A673 (cell line): Measurements from ENCODE around the gene UBA1. TPM values are rescaled to one million over a fixed set of nuclear protein-coding genes. Genes with fewer than 3 reads are reported as not detected.
A peak's percentile ranks its signal among the peaks of the same experiment; 100 is the strongest.

Experiments
- BruUV-seq: library from RNA; stranded (reverse); fragments of 400-500 nt; replicated peaks from 2 replicates; lab custom pipeline; 2021; lab: Mats Ljungman, UMichigan
- CTCF ChIA-PET: fragments of 300-600 bp; sonication (Branson Sonifier 250); formaldehyde crosslinking; loops from one replicate; lab custom pipeline; 2022; ENCODE audit warnings: antibody characterized with exemption; lab: Charles Lee
- POLR2A ChIA-PET: fragments of 300-600 bp; sonication (Branson Sonifier 250); formaldehyde crosslinking; loops from one replicate; lab custom pipeline; 2022; ENCODE audit warnings: antibody characterized with exemption; ENCODE audit not compliant: low non-redundant PET; lab: Charles Lee
- DNase-seq: peaks from one replicate; pipeline ENCODE4 v3.0.0-alpha.2; 2015; ENCODE audit warnings: low spot score
- H3K27ac ChIP-seq: fragments of 200-600 bp; sonication (generic); 2 replicates; pipeline ENCODE4 v1.5.1; 2016; ENCODE audit warnings: mixed run types, low read depth, mild to moderate bottlenecking, mixed read lengths, antibody characterized with exemption, low read length; ENCODE audit not compliant: poor library complexity, severe bottlenecking
- H3K27me3 ChIP-seq: fragments of 200-600 bp; sonication (generic); replicated peaks from 2 replicates; pipeline ENCODE4 v1.6.1; 2017; ENCODE audit warnings: mixed run types, low read depth, mild to moderate bottlenecking, mixed read lengths, antibody characterized with exemption, low read length; ENCODE audit not compliant: insufficient read depth, poor library complexity
- H3K36me3 ChIP-seq: fragments of 200-600 bp; sonication (generic); 2 replicates; pipeline ENCODE4 v1.6.1; 2016; ENCODE audit warnings: mixed run types, mild to moderate bottlenecking, mixed read lengths, antibody characterized with exemption, low read length; ENCODE audit not compliant: insufficient read depth, poor library complexity, severe bottlenecking
- H3K4me1 ChIP-seq: fragments of 200-600 bp; sonication (generic); 2 replicates; pipeline ENCODE4 v1.6.1; 2017; ENCODE audit warnings: mixed run types, mild to moderate bottlenecking, mixed read lengths, antibody characterized with exemption, low read length; ENCODE audit not compliant: insufficient read depth, poor library complexity, severe bottlenecking
- H3K4me3 ChIP-seq: fragments of 200-600 bp; sonication (generic); 2 replicates; pipeline ENCODE4 v1.5.1; 2016; ENCODE audit warnings: low read depth, mixed run types, mild to moderate bottlenecking, mixed read lengths, low read length; ENCODE audit not compliant: poor library complexity, severe bottlenecking
- H3K9me3 ChIP-seq: fragments of 200-600 bp; sonication (generic); 2 replicates; pipeline ENCODE4 v1.6.1; 2016; ENCODE audit warnings: mixed run types, low read depth, mild to moderate bottlenecking, mixed read lengths, antibody characterized with exemption, low read length; ENCODE audit not compliant: poor library complexity, severe bottlenecking
- EZH2 ChIP-seq: fragments of 200-600 bp; sonication (generic); IDR thresholded peaks from 2 replicates; pipeline ENCODE4 v1.6.1; 2017; ENCODE audit warnings: borderline replicate concordance, low read depth, mild to moderate bottlenecking, mixed read lengths, antibody characterized with exemption, low read length; ENCODE audit not compliant: poor library complexity, severe bottlenecking
- intact Hi-C: fragments of 100-400 bp; cut with micrococcal nuclease; formaldehyde crosslinking; loops from one replicate; pipeline ENCODE4 v1.10.0; 2022; ENCODE audit not compliant: unreplicated experiment
- total RNA-seq: library from RNA; stranded (reverse); gene quantifications from 2 replicates; pipeline ENCODE4 v1.2.3, GENCODE V29; 2021
- TF ChIP-seq, protein P1 (sequence below): fragments of 300-800, 200-600 bp; sonication (generic); conservative IDR thresholded peaks from 2 replicates; pipeline ENCODE4 v1.5.1; 2017; ENCODE audit warnings: low read depth, mild to moderate bottlenecking, antibody characterized with exemption, low read length, moderate library complexity, mixed read lengths

UBA1 gene
- total RNA-seq, 1 experiment from 2014 or later: 413 TPM

DNA sequence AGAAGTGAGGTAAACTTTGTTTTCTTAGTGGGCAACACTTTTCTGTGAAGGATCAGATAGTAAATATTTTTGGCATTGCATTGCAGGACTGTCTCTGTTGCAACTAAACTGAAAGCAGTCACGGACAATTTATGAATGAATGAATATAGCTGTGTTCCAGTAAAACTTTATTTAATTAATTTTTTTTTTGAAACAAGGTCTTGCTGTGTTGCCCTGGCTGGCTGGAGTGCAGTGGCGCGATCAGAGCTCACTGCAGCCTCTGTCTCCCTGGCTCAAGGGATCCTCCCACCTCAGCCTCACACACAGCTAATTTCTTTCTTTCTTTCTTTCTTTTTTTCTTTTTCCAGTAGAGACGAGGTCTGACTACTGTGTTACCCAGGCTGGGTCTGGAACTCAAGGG, 32.8 kb upstream of the UBA1 start:
- DNase-seq: no peak
- H3K27ac ChIP-seq: no peak overlapping the region
- intact Hi-C loops: no loop called here
- H3K4me1 ChIP-seq: no peaks in the 10 kb centered on the region
- H3K36me3 ChIP-seq: peaks cover 10% of the 10 kb centered on the region
- H3K4me3 ChIP-seq: no peak overlapping the region
- no peaks in the 10 kb centered on the region for H3K27me3 ChIP-seq
- no peaks in the 10 kb centered on the region for H3K9me3 ChIP-seq
- no peak for TF ChIP-seq EZH2
- TF ChIP-seq, protein P1, sequence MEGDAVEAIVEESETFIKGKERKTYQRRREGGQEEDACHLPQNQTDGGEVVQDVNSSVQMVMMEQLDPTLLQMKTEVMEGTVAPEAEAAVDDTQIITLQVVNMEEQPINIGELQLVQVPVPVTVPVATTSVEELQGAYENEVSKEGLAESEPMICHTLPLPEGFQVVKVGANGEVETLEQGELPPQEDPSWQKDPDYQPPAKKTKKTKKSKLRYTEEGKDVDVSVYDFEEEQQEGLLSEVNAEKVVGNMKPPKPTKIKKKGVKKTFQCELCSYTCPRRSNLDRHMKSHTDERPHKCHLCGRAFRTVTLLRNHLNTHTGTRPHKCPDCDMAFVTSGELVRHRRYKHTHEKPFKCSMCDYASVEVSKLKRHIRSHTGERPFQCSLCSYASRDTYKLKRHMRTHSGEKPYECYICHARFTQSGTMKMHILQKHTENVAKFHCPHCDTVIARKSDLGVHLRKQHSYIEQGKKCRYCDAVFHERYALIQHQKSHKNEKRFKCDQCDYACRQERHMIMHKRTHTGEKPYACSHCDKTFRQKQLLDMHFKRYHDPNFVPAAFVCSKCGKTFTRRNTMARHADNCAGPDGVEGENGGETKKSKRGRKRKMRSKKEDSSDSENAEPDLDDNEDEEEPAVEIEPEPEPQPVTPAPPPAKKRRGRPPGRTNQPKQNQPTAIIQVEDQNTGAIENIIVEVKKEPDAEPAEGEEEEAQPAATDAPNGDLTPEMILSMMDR: no peak
- BruUV-seq: no TSS peak
- CTCF ChIA-PET: no interaction called here
- POLR2A ChIA-PET: no interaction called here

DNA sequence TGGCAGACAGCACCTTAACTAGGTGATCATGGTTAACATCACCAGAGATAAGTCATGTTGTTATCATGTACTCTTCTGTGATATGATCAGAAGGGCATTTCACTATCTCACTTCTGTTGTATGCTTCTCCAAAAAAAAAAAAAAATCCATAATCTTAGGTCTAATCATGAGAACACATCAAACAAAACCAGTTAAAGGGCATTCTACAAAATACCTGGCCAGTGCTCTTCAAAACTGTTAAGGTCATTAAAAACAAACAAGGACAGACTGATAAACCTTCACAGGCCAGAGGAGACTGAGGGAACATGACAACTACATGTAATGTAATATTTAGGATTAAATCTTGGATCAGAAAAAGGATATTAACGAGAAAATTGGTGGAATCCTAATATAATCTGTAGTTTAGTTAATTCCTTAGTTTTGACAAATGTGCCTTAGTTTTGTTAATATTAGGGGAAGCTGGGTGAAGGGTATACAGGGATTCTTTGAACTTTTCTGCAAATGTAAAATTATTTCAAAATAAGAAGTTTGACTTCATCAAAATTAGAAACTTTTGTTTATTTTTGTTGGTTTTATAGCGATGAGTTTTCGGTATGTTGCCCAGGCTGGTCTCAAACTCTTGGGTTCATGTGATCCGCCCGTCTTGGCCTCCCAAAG, 30.6 kb upstream of the UBA1 start:
- H3K9me3 ChIP-seq: no peaks in the 10 kb centered on the region
- CTCF ChIA-PET: no interaction called here
- no TSS peak for BruUV-seq
- no peak overlapping the region for H3K4me3 ChIP-seq
- no peaks in the 10 kb centered on the region for H3K27me3 ChIP-seq
- no peaks in the 10 kb centered on the region for H3K4me1 ChIP-seq
- H3K36me3 ChIP-seq: peaks cover 3% of the 10 kb centered on the region
- DNase-seq: no peak
- no peak for TF ChIP-seq EZH2
- TF ChIP-seq, protein P1: no peak
- intact Hi-C loops: no loop called here
- H3K27ac ChIP-seq: no peak overlapping the region
- POLR2A ChIA-PET: no interaction called here

DNA sequence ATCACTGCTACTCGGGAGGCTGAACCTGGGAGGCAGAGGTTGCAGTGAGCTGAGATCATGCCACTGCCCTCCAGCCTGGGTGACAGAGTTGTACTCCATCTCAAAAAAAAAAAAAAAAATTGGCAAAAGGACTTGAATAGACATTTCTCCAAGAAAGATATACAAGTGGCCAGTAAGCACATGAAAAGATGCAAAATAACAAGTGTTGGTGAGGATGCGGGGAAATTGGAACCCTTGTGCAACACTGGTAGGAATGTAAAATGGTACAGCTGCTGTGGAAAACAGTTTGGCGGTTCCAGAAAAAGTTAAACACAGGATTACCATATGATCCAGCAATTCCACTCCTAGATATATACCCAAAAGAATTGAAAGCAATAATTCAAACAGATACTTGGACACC, 29.2 kb upstream of the UBA1 start:
- CTCF ChIA-PET: no interaction called here

DNA sequence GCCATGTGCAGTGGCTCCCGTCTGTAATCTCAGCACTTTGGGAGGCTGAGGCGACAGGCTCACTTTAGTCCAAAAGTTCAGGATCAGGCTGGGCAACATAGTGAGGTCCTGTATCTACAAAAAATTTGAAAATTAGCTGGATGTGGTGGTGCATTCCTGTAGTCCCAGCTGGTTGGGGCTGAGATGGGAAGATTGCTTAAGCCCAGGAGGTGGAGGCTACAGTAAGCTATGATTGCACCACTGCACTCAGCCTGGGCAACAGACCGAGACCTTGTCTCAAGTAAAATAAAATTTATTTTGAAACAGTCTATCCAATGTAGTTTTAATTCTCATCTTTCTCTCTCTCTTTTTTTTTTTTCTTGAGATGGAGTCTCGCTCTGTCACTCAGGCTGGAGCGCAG, 27.5 kb upstream of the UBA1 start:
- Histone ChIP-seq H3K4me3 (no peak overlapping the region), H3K27me3 (no peaks in the 10 kb centered on the region), H3K9me3 (no peaks in the 10 kb centered on the region), H3K27ac (no peak overlapping the region), H3K36me3 (peaks cover 3% of the 10 kb centered on the region), H3K4me1 (no peaks in the 10 kb centered on the region)
- no peak for DNase-seq
- no TSS peak for BruUV-seq
- TF ChIP-seq EZH2: no peak
- TF ChIP-seq, protein P1: no peak
- ChIA-PET CTCF (interaction anchor here (0.7 kb wide), 1 partner anchor 1778 kb away, joined by 3 read pairs; no protein-coding TSS in a partner anchor), POLR2A (no interaction called here)
- intact Hi-C loops: no loop called here

More for the DNA sequence above, 29.2 kb upstream of the UBA1 start:
- TF ChIP-seq EZH2: no peak
- POLR2A ChIA-PET: no interaction called here
- intact Hi-C loops: no loop called here
- Histone ChIP-seq H3K4me3 (no peak overlapping the region), H3K4me1 (no peaks in the 10 kb centered on the region), H3K36me3 (peaks cover 3% of the 10 kb centered on the region), H3K9me3 (no peaks in the 10 kb centered on the region), H3K27me3 (no peaks in the 10 kb centered on the region), H3K27ac (no peak overlapping the region)
- BruUV-seq: TSS peak; percentile 34
- DNase-seq: no peak
